Endothelial cell (in vitro differentiated cells): ENCODE measurements around the gene EDN3. TPM values are rescaled to one million over a fixed set of nuclear protein-coding genes. Genes with fewer than 3 reads are reported as not detected.
"Not testable (repeated sequence)": the region's sequence is repeated elsewhere in the genome, so short reads cannot be mapped to it uniquely, and the experiment has no call there.

Experiments
- DNase-seq: peaks from one replicate; pipeline ENCODE4 v3.0.0; 2021; ENCODE audit warnings: low spot score
- H3K27ac Mint-ChIP-seq: one replicate; pipeline ENCODE4 v1.8.0; 2021; ENCODE audit warnings: mixed read lengths, inconsistent platforms; ENCODE audit not compliant: unreplicated experiment
- H3K27me3 Mint-ChIP-seq: one replicate; pipeline ENCODE4 v1.8.0; 2021; ENCODE audit warnings: mild to moderate bottlenecking, moderate library complexity, mixed read lengths, inconsistent platforms; ENCODE audit not compliant: unreplicated experiment
- H3K36me3 Mint-ChIP-seq: one replicate; pipeline ENCODE4 v1.8.0; 2021; ENCODE audit warnings: mild to moderate bottlenecking, low read depth, mixed read lengths, inconsistent platforms; ENCODE audit not compliant: unreplicated experiment
- H3K4me1 Mint-ChIP-seq: one replicate; pipeline ENCODE4 v1.8.0; 2021; ENCODE audit warnings: mild to moderate bottlenecking, mixed read lengths, inconsistent platforms; ENCODE audit not compliant: unreplicated experiment
- H3K4me3 Mint-ChIP-seq: one replicate; pipeline ENCODE4 v1.8.0; 2021; ENCODE audit warnings: mild to moderate bottlenecking, mixed read lengths, inconsistent platforms; ENCODE audit not compliant: unreplicated experiment
- H3K9me3 Mint-ChIP-seq: one replicate; pipeline ENCODE4 v1.8.0; 2021; ENCODE audit warnings: mixed read lengths, inconsistent platforms; ENCODE audit not compliant: unreplicated experiment
- total RNA-seq: library from RNA; stranded (reverse); fragmentation: NEBNext Ultra II Directional; extraction: Animal tissue kit (Norgen Biotek cat#: 25700); gene quantifications from one replicate; pipeline ENCODE4 v1.2.1, GENCODE V29; 2021; ENCODE audit not compliant: unreplicated experiment
- TF ChIP-seq, protein P1 (sequence below): fragments of 200-600 bp; sonication (generic); IDR thresholded peaks from one replicate; pipeline ENCODE4 v1.5.0; 2021; ENCODE audit warnings: antibody characterized with exemption; ENCODE audit not compliant: unreplicated experiment

Gene EDN3
- total RNA-seq, 1 donor from 2014 or later: not detected

DNA sequence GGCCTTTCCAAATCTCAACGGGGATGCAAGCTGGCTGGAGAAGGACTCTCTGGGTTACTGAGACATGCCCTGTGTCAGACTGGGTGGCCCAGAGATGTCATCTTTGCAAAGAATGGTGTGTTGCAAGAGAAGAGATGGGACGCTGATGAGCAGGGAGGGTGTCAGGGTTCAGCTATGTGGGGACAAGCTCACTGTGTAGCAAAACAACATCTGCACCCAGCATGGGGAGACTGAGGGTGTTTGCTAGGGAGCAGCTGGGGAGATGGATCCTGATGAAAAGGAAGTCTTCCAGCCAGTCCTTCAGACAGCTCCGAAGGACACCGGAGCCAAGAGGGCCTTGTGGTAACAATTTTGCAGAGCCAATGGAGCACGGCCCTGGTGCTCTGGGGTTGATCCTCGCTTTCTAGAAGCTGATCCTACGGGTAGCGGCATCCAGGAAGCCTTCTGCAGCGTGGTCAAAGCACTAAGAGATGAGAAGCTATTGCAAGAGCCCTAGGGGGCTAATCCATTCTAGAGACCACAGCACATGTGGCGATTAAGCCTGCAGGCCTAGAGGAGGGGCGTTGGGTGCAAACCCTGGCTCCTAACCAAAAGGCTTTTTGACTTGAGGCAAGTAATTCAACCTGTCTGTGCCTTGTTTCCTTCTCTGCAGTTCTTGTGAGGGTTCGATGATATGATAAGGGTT is 39.9 kb downstream of the EDN3 start:
- Mint-ChIP-seq H3K9me3 (no peaks in the 10 kb centered on the region), H3K4me3 (no peak overlapping the region), H3K27me3 (peaks cover 2% of the 10 kb centered on the region), H3K36me3 (no peaks in the 10 kb centered on the region), H3K27ac (no peak overlapping the region), H3K4me1 (no peaks in the 10 kb centered on the region)
- no peak for DNase-seq
- TF ChIP-seq, protein P1, sequence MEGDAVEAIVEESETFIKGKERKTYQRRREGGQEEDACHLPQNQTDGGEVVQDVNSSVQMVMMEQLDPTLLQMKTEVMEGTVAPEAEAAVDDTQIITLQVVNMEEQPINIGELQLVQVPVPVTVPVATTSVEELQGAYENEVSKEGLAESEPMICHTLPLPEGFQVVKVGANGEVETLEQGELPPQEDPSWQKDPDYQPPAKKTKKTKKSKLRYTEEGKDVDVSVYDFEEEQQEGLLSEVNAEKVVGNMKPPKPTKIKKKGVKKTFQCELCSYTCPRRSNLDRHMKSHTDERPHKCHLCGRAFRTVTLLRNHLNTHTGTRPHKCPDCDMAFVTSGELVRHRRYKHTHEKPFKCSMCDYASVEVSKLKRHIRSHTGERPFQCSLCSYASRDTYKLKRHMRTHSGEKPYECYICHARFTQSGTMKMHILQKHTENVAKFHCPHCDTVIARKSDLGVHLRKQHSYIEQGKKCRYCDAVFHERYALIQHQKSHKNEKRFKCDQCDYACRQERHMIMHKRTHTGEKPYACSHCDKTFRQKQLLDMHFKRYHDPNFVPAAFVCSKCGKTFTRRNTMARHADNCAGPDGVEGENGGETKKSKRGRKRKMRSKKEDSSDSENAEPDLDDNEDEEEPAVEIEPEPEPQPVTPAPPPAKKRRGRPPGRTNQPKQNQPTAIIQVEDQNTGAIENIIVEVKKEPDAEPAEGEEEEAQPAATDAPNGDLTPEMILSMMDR: no peak

DNA sequence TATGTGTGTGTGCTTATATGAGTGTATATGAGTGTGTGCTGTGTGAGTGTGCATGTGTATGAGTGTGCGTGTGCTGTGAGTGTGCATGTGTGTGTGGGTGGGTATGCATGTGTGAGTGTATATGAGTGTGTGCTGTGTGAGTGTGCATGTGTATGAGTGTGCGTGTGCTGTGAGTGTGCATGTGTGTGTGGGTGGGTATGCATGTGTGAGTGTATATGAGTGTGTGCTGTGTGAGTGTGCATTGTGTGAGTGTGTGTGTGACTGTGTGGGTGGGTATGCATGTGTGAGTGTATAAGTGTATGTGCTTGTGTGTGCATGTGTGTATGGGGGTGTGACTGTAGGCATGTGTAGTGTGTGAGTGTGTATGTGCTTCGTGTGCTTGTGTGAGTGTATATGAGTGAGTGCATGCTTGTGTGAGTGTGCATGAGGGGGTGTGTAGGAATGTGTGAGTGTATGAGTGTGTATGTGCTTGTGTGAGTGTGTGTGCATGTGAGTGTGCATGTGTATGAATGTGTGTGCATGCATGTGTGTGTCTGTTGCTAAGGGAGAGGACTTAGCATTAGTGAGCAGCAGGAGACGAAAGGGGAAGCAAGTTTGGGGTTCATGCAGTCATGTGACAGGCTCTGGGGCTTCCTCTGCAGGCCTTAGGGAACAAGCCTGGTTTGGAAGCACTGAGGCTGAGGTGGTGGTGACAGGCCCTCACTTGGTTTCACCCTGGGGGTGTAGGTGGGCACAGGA is 41.0 kb downstream of the EDN3 start:
- H3K27me3 Mint-ChIP-seq, H3K9me3 Mint-ChIP-seq, DNase-seq, H3K36me3 Mint-ChIP-seq, H3K4me1 Mint-ChIP-seq, H3K27ac Mint-ChIP-seq, H3K4me3 Mint-ChIP-seq: not testable (repeated sequence)

DNA sequence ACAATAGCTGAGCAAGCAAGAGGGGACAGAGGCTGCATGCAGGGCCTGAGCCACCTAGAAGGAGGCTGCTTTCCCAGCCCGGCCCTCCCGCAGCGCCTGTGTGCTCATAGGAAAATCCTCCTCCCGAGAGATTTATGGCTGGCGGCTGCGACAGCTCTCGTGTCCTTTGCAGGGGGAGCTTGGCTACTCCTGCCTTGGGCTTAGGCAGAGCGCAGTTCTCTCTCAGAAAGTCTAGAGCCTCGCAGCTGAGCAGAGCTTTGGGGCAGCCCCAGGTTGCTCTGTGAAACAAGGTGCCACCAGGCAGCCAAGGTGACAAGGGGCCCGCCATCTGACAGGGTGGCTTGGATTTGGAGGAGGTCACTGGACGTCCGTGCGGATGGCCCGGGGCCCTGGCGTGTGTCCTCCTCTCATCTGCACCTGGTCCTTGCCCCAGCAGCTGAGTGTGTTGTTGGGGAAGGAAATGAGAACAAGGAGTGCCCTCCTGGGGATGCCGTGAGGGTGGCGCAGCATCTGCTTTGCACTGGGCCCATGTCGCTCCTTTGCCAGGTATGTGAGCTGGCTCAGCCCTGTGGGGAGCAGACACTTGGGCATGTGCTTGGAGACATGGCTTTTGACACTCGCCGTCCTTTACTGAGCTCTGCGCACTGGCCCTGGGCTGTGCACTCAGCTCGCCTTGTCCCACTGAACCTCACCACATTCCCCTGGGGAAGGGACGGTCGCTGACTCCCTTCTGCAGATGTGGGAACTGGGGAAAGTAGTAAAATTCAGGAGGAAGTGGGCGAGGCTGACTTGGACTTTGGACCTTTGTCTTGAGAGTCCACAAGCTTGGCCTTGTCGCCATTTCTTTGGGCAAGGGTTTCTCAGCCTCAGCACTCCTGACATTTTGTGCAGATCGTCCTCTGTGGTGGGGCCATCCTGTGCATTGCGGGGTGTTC is 41.9 kb downstream of the EDN3 start:
- H3K27ac Mint-ChIP-seq: no peak overlapping the region
- no peaks in the 10 kb centered on the region for H3K9me3 Mint-ChIP-seq
- no peak for DNase-seq
- no peaks in the 10 kb centered on the region for H3K4me1 Mint-ChIP-seq
- TF ChIP-seq, protein P1: no peak
- H3K4me3 Mint-ChIP-seq: no peak overlapping the region
- peaks cover 2% of the 10 kb centered on the region for H3K27me3 Mint-ChIP-seq
- H3K36me3 Mint-ChIP-seq: no peaks in the 10 kb centered on the region

DNA sequence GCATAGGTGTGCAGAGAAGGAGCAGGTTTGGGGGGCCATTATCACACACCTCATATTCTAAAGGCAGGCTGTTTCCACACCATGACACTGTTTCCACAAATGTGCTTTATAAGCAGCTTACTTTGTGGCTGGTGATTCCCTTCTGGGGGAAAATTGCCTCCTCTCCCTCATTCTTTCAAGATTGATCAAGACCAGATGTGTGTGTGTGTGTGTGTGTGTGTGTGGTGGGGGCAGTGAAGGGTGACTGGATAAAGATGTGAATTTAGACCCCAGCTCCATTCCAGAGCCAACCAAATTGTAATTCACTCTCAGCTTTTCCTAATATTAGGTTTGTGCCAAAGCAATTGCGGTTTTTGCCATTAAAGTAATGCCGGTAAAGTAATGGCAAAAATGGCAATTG is 45.6 kb downstream of the EDN3 start:
- no peaks in the 10 kb centered on the region for H3K36me3 Mint-ChIP-seq
- TF ChIP-seq, protein P1: no peak
- DNase-seq: no peak
- H3K4me1 Mint-ChIP-seq: no peaks in the 10 kb centered on the region
- H3K4me3 Mint-ChIP-seq: no peak overlapping the region
- H3K9me3 Mint-ChIP-seq: no peaks in the 10 kb centered on the region
- peaks cover 2% of the 10 kb centered on the region for H3K27me3 Mint-ChIP-seq
- no peak overlapping the region for H3K27ac Mint-ChIP-seq

DNA sequence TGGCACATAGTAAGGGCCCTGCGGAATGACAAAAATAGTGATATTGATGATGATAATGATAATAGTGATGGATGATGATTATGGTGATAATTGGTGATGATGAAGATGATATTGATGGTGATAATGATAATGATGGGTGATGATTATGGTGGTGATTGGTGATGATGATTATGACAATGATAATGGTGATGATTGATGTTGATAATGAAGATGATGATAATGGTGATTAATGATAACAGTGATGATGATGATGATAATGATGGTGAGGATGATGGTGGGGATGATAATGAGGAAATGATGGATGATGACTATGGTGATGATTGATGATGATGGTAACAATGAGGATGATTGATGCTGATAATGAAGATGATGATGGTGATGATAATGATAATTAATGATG is 48.9 kb downstream of the EDN3 start:
- TF ChIP-seq, protein P1: no peak
- no peaks in the 10 kb centered on the region for H3K9me3 Mint-ChIP-seq
- H3K27ac Mint-ChIP-seq: no peak overlapping the region
- no peak overlapping the region for H3K4me3 Mint-ChIP-seq
- no peak for DNase-seq
- no peaks in the 10 kb centered on the region for H3K4me1 Mint-ChIP-seq
- H3K27me3 Mint-ChIP-seq: peaks cover 5% of the 10 kb centered on the region
- no peaks in the 10 kb centered on the region for H3K36me3 Mint-ChIP-seq
